GM21529 (cell line): ENCODE results near the gene SCN11A.
"Not testable (repeated sequence)": the region's sequence is repeated elsewhere in the genome, so short reads cannot be mapped to it uniquely, and the experiment has no call there.

Experiments used
- ATAC-seq: cut with Tn5 transposase; IDR thresholded peaks from one replicate; pipeline ENCODE4 v1.9.1; 2021; ENCODE audit not compliant: unreplicated experiment

Gene SCN11A

GRCh38 chr3:39067286-39067685 lies 15.5 kb upstream of the SCN11A start:
- ATAC-seq, result no peak

GRCh38 chr3:39065197-39065596 lies 13.5 kb upstream of the SCN11A start:
- ATAC-seq, result peak; percentile 98

GRCh38 chr3:39064646-39065045 lies 12.9 kb upstream of the SCN11A start:
- ATAC-seq, result no peak

- ATAC-seq, result no peak
These were observed 11.4 kb upstream of the SCN11A start for GRCh38 chr3:39063143-39063542.

GRCh38 chr3:39062180-39062579 lies 10.4 kb upstream of the SCN11A start:
- no peak for ATAC-seq

GRCh38 chr3:39061228-39061627 lies 9.5 kb upstream of the SCN11A start:
- not testable (repeated sequence) for ATAC-seq

- no peak for ATAC-seq
These were observed 4.4 kb upstream of the SCN11A start for GRCh38 chr3:39056151-39056550.

GRCh38 chr3:39053696-39054095 lies 2.0 kb upstream of the SCN11A start:
- ATAC-seq, result no peak

- no peak for ATAC-seq
These were observed 839 bp upstream of the SCN11A start for GRCh38 chr3:39052583-39052982.

- no peak for ATAC-seq
These were observed 1.7 kb downstream of the SCN11A start for GRCh38 chr3:39050029-39050428.

GRCh38 chr3:39038165-39038564 lies 13.6 kb downstream of the SCN11A start:
- ATAC-seq, result no peak

- no peak for ATAC-seq
These were observed 22.2 kb downstream of the SCN11A start for GRCh38 chr3:39029556-39029955.

GRCh38 chr3:39028546-39028945 lies 23.2 kb downstream of the SCN11A start:
- ATAC-seq, result no peak

- ATAC-seq, result no peak
These were observed 26.3 kb downstream of the SCN11A start for GRCh38 chr3:39025222-39025970.

GRCh38 chr3:39024497-39024896 lies 27.2 kb downstream of the SCN11A start:
- ATAC-seq, result no peak

- no peak for ATAC-seq
These were observed 29.5 kb downstream of the SCN11A start for GRCh38 chr3:39022286-39022630.

GRCh38 chr3:39021465-39022285 lies 30.1 kb downstream of the SCN11A start:
- no peak for ATAC-seq

- ATAC-seq, result no peak
These were observed 30.7 kb downstream of the SCN11A start for GRCh38 chr3:39021029-39021428.

- ATAC-seq, result no peak
These were observed 32.4 kb downstream of the SCN11A start for GRCh38 chr3:39019299-39019698.

- ATAC-seq, result no peak
These were observed 36.3 kb downstream of the SCN11A start for GRCh38 chr3:39015418-39015817.

- ATAC-seq, result no peak
These were observed 37.7 kb downstream of the SCN11A start for GRCh38 chr3:39013921-39014509.

- no peak for ATAC-seq
These were observed 38.5 kb downstream of the SCN11A start for GRCh38 chr3:39013289-39013688.
